Omental fat pad (tissue), 4 donors: ENCODE results near the gene GAR1. TPM values are rescaled to one million over a fixed set of nuclear protein-coding genes. Genes with fewer than 3 reads are reported as not detected.

ENCODE experiments used
- ATAC-seq: fragments of 150-250 bp; one replicate; pipeline ENCODE4 v1.9.1; 2016; ENCODE audit warnings: mild to moderate bottlenecking, moderate library complexity; ENCODE audit not compliant: low FRiP score
- DNase-seq: peaks from one replicate; pipeline ENCODE4 v3.0.0-alpha.2; 2019; ENCODE audit warnings: low spot score
- CTCF ChIP-seq, 3 donors: fragments of 450-650 bp; IDR thresholded peaks; one replicate each; pipeline ENCODE4 v1.5.1; 2016 to 2017; ENCODE audit warnings: antibody characterized with exemption in 3 of 3, mild to moderate bottlenecking in 3 of 3, moderate library complexity in 2 of 3
- total RNA-seq, 4 donors: library from RNA; depleted of rRNA; stranded (reverse); fragments of >200 nt; gene quantifications; one replicate each; pipeline ENCODE4 v1.1.0, GENCODE V29; 2016

GAR1 gene
- total RNA-seq, 4 donors from 2014 or later = 3.2 to 14.3 (median 7.4) TPM

- DNase-seq (no peak), ATAC-seq (peak; percentile 74)
- TF ChIP-seq CTCF (IDR thresholded peaks at IDR 0.05) = no peak
Observed at GRCh38 chr4:109801895-109802319, 13.7 kb upstream of the GAR1 start, which contains the start of gene CFI. Gene CFI (minus strand): TSS chr4:109801999. CDS start chr4:109801971, 28 bp downstream.

- ATAC-seq = no peak
- TF ChIP-seq CTCF (IDR thresholded peaks at IDR 0.05) = no peak
- DNase-seq = no peak
Observed at GRCh38 chr4:109803924-109804571, 11.5 kb upstream of the GAR1 start.

GRCh38 chr4:109809655-109810054, 5.9 kb upstream of the GAR1 start:
- DNase-seq (no peak), ATAC-seq (no peak)
- TF ChIP-seq CTCF (IDR thresholded peaks at IDR 0.05) = no peak

GRCh38 chr4:109810552-109811387, 4.8 kb upstream of the GAR1 start:
- ATAC-seq (no peak), DNase-seq (no peak)
- TF ChIP-seq CTCF (IDR thresholded peaks at IDR 0.05) = no peak

GRCh38 chr4:109811707-109812106, 3.9 kb upstream of the GAR1 start:
- no peak for ATAC-seq
- no peak for DNase-seq
- TF ChIP-seq CTCF (IDR thresholded peaks at IDR 0.05) = no peak

- ATAC-seq = no peak
- DNase-seq = no peak
- no peak for TF ChIP-seq CTCF (IDR thresholded peaks at IDR 0.05)
Observed at GRCh38 chr4:109816082-109816442, 500 bp downstream of the GAR1 start.
